GM12873 (cell line): ENCODE measurements around the gene ANO9.

ENCODE experiments used
- CTCF ChIP-seq: IDR thresholded peaks from 2 replicates; pipeline ENCODE4 v1.5.1; 2012; ENCODE audit warnings: low read depth, mild to moderate bottlenecking, moderate library complexity, low read length, control low read depth; ENCODE audit not compliant: insufficient read depth; ENCODE audit errors: missing control alignments

Gene ANO9

DNA sequence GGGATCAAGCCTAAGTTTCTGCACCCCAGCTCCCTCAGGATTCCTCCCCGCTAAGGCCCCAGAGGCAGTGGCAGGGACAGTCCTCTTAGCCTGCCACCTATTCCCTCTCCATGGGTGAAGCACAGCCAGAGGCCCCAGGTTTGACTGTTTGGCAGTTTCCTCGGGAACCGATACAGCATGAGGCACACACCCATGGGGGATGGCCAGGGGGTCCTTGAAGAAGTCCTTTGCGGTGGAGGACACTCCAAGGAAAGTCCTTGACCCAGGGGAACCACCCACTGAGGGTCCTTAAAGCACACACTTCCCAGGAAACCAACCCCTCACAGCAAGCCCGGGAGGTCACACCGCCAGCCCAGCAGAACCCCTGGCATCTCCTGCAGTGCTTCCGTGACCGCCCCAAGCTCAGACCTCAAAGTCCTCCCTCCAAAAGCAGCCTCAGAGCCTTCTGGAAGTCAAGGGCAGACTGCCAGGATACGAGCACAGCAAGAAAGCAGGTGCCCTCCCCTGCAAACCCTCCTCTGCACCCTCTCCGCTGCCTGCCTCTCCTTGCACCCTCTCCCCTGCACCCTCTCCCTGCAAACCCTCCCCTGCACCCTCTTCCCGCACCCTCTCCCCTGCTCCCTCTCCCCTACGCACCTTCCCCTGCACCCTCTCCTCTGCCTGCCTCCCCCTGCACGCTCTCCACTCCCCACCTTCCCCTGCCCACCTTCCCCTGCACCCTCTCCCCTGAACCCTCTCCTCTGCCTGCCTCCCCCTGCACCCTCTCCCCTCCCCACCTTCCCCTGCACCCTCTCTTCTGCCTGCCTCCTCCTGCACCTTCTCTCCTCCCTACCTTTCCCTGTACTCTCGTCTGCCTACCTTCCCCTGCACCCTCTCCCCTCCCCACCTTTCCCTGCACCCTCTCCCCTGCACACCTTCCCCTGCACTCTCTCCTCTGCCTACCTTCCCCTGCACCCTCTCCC lies 28.4 kb downstream of the ANO9 start:
- TF ChIP-seq CTCF: no peak

- no peak for TF ChIP-seq CTCF
Observed at GRCh38 chr11:412641-413119, 29.1 kb downstream of the ANO9 start.

DNA sequence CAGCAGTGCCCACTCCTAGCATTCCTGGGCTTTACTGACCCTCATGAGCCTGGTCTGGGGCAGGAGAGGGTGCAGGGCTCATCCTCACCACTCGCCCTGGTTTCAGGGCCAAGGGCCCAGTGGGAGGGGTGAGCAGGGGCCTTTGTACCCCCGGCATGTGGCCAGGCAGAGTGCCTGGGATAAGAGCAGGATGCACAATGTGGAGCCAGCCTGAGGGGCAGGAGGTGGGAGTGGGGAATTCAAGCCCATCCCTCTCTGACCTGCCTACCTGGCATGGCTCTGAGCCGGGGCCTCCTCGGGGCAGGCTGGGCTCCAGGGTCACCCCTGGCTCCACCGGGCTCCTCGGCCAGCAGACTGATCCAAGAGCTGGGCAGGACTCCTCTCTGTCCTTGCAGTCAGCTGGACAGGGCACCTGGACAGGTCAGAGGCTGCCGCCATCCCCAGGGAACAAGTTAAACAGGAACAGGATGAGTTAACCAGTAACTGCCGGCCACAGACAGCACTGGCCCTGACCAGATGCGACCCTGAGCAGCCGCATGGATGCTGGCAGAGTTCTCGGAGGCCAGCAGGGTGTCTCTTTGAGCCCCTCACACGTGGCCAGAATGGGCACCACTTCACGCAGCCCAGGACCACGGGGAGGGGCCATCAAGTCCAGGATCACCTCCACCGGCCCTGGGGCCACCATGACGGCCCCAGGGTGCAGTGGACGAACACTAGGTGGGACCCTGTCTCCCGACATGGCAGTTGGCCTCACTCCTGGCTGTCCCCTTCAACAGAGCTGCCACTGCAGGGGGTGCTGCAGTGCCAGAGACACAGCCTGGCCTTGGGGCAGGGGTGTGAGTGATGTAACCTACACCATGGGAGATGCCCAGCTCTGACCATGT lies 32.0 kb downstream of the ANO9 start:
- no peak for TF ChIP-seq CTCF

DNA sequence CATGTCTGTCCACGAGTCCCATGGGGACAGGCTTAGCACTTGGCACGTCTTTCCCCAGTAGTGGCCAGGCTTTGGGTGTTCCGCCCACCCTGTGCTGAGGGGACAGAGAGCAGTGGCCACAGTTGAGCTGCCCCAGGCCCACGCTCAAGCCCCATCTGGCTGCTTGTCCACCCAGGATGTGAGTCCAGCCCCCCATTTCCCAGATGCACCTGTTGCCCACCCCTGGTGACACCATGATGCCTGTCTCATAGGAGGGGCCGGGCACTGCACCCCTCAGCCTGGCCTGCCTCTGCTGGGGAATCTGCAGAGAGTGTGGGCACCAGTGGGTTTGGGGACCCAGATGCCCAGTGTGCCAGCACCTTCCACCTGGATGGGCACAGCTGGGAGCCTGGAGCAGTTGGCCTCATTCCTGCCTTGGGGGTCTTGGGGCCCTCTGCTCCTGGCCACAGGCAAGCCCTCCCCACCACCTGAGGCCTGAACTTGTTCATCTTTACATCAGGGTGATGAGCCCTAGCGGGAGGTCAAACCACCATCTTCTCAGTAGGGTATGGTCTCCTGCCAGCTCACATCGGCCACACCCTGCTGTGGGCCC lies 32.7 kb downstream of the ANO9 start:
- TF ChIP-seq CTCF: no peak

- no peak for TF ChIP-seq CTCF
Observed at GRCh38 chr11:408154-409007, 33.4 kb downstream of the ANO9 start.

DNA sequence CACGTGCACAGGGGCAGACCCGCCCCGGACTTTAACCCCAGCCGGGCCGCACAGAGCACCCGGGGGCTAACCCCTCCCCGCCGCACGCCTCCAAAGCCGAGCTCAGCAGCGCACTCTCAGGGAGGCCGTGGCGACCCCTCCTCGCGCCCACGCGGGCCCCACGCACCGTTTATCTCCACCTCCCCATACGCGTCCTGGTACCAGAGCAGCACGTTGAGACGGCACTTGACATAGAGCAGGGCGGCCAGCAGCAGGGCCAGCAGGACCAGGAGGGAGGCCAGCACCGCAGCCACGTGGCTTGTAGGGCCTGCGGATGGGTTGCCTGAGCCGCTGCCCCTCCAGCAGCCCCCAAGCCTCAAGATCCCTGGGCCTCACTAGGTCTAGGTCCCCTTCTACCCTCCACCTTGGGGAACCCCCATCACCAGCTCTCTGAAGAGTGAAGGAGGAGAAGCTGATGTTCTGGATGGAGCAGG lies 34.1 kb downstream of the ANO9 start:
- TF ChIP-seq CTCF: no peak
